NB4 (cell line): Measurements from ENCODE around the gene TGFB2.

Experiments
- CTCF ChIP-seq: IDR thresholded peaks from one replicate; pipeline ENCODE4 v1.5.1; 2012; ENCODE audit warnings: low read depth, low read length
- POLR2A ChIP-seq: IDR thresholded peaks from 2 replicates; pipeline ENCODE4 v1.6.1; 2011; ENCODE audit warnings: mild to moderate bottlenecking; ENCODE audit not compliant: insufficient read length; ENCODE audit errors: extremely low read depth

- TF ChIP-seq CTCF (no peak), POLR2A (no peak)
Observed at GRCh38 chr1:218369688-218370511, 24.8 kb downstream of the TGFB2 start.
